SH-SY5Y (cell line): Measurements from ENCODE around the gene PDLIM5.

Experiments used
- GATA2 ChIP-seq: IDR thresholded peaks from 2 replicates; pipeline ENCODE4 v1.6.1; 2011; ENCODE audit warnings: mild to moderate bottlenecking, low read depth, low read length
- GATA3 ChIP-seq: IDR thresholded peaks from 2 replicates; pipeline ENCODE4 v1.6.1; 2011; ENCODE audit warnings: low read depth, mild to moderate bottlenecking, low read length, moderate library complexity

- no peak for TF ChIP-seq GATA2
- no peak for TF ChIP-seq GATA3
Measured at GRCh38 chr4:94698187-94698586, 246.4 kb downstream of the PDLIM5 start.
